ENCODE data around the gene C1orf198.
"Not testable (repeated sequence)": the region's sequence is repeated elsewhere in the genome, so short reads cannot be mapped to it uniquely, and the experiment has no call there.

Gene C1orf198

GRCh38 chr1:230860617-230861384 lies 7.5 kb downstream of the C1orf198 start:
- DNase-seq (ENCODE audit: low read depth) = no peak

- DNase-seq (ENCODE audit: low read depth) = no peak
These were observed 9.2 kb downstream of the C1orf198 start for GRCh38 chr1:230858918-230859729.

- no peak for DNase-seq (ENCODE audit: low read depth)
These were observed 10.0 kb downstream of the C1orf198 start for GRCh38 chr1:230858236-230858820.

- no peak for DNase-seq (ENCODE audit: low read depth)
These were observed 10.5 kb downstream of the C1orf198 start for GRCh38 chr1:230857822-230858221.

GRCh38 chr1:230857077-230857476 lies 11.2 kb downstream of the C1orf198 start:
- DNase-seq (ENCODE audit: low read depth) = no peak

GRCh38 chr1:230855886-230856285 lies 12.4 kb downstream of the C1orf198 start:
- DNase-seq (ENCODE audit: low read depth) = no peak

GRCh38 chr1:230854423-230854822 lies 13.9 kb downstream of the C1orf198 start:
- DNase-seq (ENCODE audit: low read depth) = no peak

GRCh38 chr1:230853731-230854130 lies 14.6 kb downstream of the C1orf198 start:
- DNase-seq (ENCODE audit: low read depth) = no peak

GRCh38 chr1:230852959-230853358 lies 15.4 kb downstream of the C1orf198 start:
- no peak for DNase-seq (ENCODE audit: low read depth)

- DNase-seq (ENCODE audit: low read depth) = no peak
These were observed 17.0 kb downstream of the C1orf198 start for GRCh38 chr1:230851291-230851691.

- DNase-seq (ENCODE audit: low read depth) = no peak
These were observed 17.8 kb downstream of the C1orf198 start for GRCh38 chr1:230850547-230850946.

GRCh38 chr1:230849451-230850224 lies 18.7 kb downstream of the C1orf198 start:
- no peak for DNase-seq (ENCODE audit: low read depth)

GRCh38 chr1:230848235-230848634 lies 20.1 kb downstream of the C1orf198 start:
- DNase-seq (ENCODE audit: low read depth) = no peak

- not testable (repeated sequence) for DNase-seq (ENCODE audit: low read depth)
These were observed 23.1 kb downstream of the C1orf198 start for GRCh38 chr1:230845184-230845583.

- no peak for DNase-seq (ENCODE audit: low read depth)
These were observed 23.8 kb downstream of the C1orf198 start for GRCh38 chr1:230844561-230844960.

GRCh38 chr1:230843503-230844309 lies 24.6 kb downstream of the C1orf198 start:
- no peak for DNase-seq (ENCODE audit: low read depth)

- no peak for DNase-seq (ENCODE audit: low read depth)
These were observed 25.5 kb downstream of the C1orf198 start for GRCh38 chr1:230842801-230843200.

GRCh38 chr1:230839173-230839572 lies 29.1 kb downstream of the C1orf198 start:
- no peak for DNase-seq (ENCODE audit: low read depth)

- no peak for DNase-seq (ENCODE audit: low read depth)
These were observed 31.5 kb downstream of the C1orf198 start for GRCh38 chr1:230836793-230837192.

- DNase-seq (ENCODE audit: low read depth) = no peak
These were observed 32.0 kb downstream of the C1orf198 start for GRCh38 chr1:230836347-230836746.

GRCh38 chr1:230834292-230834691 lies 34.0 kb downstream of the C1orf198 start:
- DNase-seq (ENCODE audit: low read depth) = no peak
